Stimulated activated naive CD4-positive, alpha-beta T cell treated with Interleukin-2 at 50 U/mL for 16 hours (primary cell): ENCODE measurements around the gene MYO5B.

Source experiments
- DNase-seq: peaks from one replicate; lab custom pipeline; 2025; lab: John Stamatoyannopoulos, UW

Gene MYO5B

DNA sequence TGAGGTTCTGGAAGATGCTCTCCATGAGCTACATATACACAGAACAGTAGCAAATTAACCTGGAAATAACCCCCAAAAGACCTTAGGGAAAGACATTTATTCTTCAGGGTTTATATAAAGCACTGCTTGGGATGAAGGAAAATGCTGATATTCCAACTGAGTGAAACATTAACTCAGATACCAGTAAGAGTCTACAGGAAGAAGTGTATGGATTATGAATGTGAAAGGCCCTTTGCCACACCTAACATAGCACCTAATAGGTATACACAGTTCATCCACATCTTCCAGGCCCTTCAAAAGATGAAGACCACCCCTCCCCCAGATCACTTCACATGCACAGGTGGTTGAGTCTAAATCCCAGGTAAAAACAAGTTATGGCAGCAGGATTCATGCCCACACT lies 50.4 kb downstream of the MYO5B start:
- no peak for DNase-seq

DNA sequence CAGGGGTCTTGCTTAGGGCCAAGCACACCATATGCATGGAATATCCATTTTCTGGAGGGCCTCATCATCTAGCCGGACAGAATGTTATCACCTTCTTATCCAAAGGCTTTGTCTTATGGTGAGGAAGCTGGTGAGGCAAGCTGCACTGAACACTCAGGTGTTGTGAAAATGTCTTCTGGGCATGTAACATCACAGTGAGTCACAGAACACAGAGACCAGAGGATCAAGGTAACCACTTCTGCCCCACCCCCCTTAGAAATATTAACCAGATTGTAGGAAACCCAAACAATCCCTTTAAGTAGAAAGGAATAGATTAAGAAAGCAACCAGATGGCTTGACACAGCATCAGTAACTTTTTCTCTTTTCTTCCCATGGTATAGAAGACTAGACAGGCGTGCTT lies 51.1 kb downstream of the MYO5B start:
- DNase-seq = no peak

GRCh38 chr18:50143294-50143693 lies 51.7 kb downstream of the MYO5B start:
- no peak for DNase-seq

DNA sequence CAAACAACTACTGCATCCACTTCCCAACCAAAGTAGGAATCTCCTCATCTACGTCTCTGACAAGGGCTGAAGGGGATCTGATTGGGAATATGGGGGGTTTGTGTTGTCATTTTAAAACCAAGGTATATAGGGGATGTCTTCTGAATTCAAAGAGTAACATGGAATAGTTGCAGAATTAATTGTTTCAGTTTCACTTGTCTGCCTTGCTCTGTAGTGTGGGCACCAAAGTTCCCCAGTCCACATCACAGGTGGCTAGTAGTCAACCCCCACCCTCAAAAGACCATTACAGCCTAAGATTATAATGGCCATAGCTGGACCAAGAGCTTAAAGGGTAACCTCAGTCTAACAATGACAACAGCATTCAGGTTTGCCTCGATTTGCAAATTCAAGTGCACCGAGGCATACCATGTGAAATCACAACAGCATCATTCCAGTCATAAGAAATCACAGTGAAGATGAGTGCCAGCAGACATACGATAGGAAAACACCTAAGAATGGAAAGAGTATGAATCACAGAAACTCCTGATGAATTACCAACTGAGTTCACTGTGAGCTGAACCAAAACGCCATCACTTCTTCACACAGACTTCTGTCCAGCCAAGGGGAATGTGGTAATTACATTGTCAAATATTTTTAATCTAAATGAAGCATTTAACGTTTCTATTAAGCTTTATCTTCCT lies 52.4 kb downstream of the MYO5B start:
- DNase-seq = no peak

DNA sequence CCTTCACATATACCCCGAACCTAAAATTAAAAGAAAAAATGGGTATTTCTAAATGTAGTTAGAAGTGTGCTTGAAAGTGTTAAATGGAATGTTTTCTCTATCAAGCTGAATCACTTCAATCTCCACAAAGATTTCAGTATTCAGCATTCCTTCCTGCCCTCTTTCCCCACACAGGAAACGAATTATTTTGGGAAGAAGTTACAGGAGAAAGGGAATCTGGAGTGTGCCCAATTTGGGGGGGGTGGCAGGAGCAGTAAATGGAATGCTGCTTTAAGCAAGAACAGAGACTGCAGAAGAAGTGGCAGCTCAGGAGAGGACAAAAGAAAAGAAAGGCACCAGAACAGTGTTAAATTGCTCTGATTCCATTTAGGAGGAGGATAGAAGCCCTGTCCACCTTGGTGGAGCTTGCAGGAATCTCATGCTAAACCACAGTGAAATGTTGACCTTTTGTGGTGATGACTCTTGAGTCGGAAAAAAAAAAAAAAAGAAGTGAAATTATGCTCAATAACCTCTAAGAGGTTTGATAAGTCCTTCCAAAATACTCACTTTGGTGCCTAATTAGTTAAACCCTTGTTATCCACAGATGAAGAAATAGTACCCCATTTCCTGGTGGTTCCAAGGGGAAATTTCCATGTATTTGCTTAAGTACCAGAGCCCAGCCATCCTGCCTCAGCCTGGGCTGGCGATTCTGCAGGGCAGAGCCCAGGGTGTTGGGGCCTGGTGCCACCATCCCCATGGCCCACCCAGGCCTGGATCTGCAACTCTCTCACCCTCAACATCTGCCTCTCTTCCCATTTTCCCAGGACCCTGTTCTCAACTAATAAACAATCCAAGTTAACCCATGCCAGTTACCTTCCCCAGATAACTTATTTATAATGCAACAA lies 56.5 kb downstream of the MYO5B start:
- no peak for DNase-seq

DNA sequence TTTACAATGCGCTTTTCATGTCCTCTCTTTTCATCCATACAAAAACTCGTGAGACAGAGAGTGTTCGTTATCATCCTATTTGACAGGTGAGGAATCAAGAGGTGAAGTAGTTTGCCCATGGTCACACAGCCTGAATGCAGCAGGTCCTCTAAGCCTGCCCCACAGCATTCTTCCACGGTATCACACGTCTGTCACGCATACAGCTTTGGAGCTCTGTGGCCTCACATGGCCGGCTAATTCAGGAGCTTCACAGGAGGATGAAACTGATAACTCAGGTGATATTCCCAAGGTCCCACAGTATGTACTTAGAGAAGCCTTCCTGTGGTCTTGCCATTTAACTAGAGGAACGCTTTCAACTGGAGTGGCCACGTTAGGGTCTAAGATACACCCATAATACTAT lies 59.0 kb downstream of the MYO5B start:
- DNase-seq = no peak

- DNase-seq = no peak
Observed at GRCh38 chr18:50133526-50133925, 61.4 kb downstream of the MYO5B start.

DNA sequence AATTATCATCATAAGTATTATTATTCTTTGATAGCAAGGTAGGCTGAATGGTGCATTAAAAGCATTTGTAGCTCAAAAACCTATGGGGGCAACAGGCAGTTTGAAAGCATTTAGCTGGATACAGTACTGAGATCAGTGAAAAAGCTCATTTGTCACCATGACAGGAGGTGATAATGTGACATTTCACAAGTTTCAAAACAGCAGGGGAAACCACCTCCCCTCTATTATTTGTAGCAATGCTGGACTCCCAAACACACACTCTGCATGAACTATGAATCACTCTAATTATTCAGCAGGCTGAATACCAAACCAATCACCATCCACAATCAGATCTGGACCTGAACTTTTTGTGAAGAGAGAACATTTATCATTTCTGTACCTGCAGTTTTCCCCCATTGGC lies 63.4 kb downstream of the MYO5B start:
- no peak for DNase-seq

DNA sequence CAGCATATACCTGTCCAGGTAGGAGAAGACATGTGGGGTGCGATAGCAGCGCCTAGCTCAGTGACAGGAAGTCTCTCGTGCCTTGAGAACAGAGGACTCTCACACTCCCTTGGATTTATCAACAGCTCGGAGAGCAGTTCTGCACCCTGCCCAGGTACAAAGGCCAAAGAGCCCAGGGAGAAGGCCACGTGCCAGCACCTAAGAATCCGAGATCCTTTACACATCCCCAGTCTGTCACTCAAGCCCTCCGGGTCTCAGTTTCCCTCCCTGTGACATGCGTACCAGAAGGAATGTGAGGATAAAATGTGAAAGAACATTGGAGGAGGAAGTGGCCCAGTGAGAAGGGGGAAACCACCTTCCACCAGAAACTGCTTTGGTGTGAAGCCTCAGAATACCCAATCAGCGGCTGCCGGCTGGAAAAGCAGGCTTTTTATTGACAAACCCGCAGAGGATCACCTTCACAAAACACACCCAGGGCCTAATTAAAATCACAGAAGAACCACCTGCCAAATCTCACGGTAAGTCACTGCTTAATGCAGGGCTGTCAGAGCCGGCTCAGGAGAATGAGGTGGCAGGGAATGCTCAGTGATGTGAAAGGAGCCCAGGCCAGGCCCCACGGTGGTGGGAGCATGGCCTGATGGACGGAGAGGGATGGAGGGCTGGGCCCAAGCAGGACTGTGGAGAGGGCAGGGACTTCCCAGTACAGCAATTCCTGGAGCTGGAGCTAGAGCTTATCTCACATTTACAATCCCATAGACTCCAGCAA lies 66.3 kb downstream of the MYO5B start:
- DNase-seq = no peak

GRCh38 chr18:50127516-50128210 lies 67.3 kb downstream of the MYO5B start:
- DNase-seq = no peak

- DNase-seq = no peak
Observed at GRCh38 chr18:50126471-50126870, 68.5 kb downstream of the MYO5B start.

GRCh38 chr18:50125456-50125855 lies 69.5 kb downstream of the MYO5B start:
- DNase-seq = no peak

- no peak for DNase-seq
Observed at GRCh38 chr18:50119296-50119695, 75.7 kb downstream of the MYO5B start.

- DNase-seq = no peak
Observed at GRCh38 chr18:50117863-50118262, 77.1 kb downstream of the MYO5B start.

DNA sequence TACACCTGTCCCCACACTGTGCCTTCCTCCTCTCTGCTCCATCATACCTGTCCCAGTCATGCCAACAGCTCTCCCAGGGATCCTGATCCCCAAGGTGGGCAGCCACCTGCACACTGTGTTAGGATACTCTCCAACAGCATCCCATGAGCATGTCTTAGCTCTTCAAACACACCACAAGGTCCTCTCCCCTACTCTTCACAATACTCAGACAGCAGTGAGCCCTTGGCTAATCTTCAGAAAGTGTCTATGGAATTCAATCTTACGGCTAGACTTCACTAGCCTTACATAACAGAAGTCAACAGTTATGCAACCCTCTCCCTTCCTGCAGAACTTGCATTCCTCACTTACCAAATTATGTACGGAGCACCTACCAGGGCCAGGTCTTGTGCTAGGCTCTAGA lies 79.9 kb downstream of the MYO5B start:
- DNase-seq = no peak

DNA sequence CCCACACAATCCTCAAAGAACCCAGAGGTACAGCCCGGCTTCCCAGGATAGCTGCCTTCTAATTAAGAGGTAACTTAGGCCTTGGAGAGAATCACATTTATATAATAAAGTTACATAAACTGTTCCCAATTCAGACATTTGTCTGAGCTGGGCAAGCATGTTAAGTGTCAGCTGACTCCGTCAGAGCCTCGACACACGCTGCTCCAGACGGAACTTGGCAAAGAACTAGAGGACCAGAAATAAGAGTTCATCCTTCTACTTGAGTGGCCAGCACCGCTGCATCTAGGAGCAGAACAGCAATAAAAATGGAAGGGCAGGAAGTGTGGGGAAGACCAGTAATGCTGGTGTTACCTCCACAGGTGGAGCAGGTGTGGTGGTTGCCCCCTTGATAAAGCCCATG lies 80.5 kb downstream of the MYO5B start:
- DNase-seq = no peak

- no peak for DNase-seq
Observed at GRCh38 chr18:50113726-50114125, 81.2 kb downstream of the MYO5B start.

GRCh38 chr18:50111398-50111797 lies 83.5 kb downstream of the MYO5B start:
- DNase-seq = no peak

DNA sequence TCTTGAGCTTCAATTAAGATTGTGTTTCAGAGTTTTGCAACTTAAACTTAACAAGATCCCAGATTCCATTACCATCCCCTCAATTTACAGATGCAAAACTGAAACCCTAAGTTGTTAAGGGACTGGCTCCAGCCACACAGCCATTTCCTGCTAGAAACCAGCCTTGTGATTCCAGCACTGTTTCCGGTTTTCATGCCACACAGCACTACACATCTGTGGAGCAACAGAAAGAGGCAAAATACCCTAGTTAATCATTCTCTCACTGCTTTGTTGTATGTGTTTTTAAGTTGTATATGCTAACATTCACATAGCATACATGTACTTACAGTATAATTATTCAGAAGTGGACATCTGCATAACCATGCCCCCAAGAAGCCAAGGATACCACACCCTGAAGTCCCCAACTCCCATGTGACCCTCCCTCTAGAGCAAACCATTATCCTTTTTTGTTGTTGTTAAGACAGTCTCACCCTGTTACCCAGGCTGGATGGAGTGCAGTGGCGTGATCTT lies 87.4 kb downstream of the MYO5B start:
- DNase-seq = no peak

DNA sequence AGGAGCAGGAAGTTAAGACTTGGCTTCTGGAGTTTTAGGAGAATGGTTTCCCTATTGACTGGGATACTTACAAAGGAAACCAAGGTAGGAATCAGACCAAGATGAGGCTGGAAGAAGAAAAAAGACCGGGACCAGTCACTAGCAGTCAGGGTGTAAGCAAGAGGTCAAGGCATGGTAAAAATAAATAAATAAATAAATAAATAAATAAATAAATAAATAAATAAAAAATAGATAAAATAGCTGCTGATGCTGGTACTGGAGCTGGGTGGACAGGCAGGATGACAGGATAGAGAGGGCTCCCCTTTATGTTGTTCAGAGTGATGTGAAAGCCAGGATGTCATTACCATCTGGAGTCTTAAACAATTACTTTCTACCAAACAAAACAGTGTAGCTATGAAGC lies 89.9 kb downstream of the MYO5B start:
- DNase-seq = no peak

DNA sequence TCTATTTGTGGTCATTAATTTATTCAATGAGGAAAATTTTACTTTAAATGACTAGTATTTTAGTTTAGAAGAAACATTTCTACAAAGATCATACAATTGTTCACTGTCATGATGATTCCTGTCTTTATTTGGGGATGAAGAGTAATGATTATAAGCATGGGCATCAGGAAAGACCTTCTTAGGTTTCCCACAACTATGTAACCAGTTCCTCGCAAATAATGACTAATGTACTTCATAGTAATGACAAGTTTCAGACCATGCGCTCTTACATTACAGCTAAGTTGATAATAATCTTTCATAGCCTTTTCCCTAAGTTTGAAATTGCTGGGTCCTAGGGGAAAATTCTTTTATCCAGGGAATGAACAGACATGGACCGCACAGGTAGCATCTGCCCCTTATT lies 90.5 kb downstream of the MYO5B start:
- DNase-seq = no peak
